HCT116 (cell line): Measurements from ENCODE around the gene RSPH9. TPM values are rescaled to one million over a fixed set of nuclear protein-coding genes. Genes with fewer than 3 reads are reported as not detected.

Experiments used
- ATAC-seq: fragments of 200-7000 bp; cut with Tn5 transposase; 2 replicates; pipeline ENCODE4 v1.9.1; 2020; ENCODE audit warnings: mild to moderate bottlenecking, moderate library complexity
- BruUV-seq: library from RNA; stranded (reverse); fragments of 400-500 nt; replicated peaks from 2 replicates; lab custom pipeline; 2021; lab: Mats Ljungman, UMichigan
- CTCF ChIA-PET: fragments of 300-600 bp; sonication (Branson Sonifier 250); formaldehyde crosslinking; loops from one replicate; lab custom pipeline; 2021; ENCODE audit warnings: antibody characterized with exemption; lab: Charles Lee
- POLR2A ChIA-PET: fragments of 300-600, 350-600 bp; sonication (Branson Sonifier 250); formaldehyde crosslinking; loops from one replicate; lab custom pipeline; 2021; ENCODE audit warnings: antibody characterized with exemption; lab: Charles Lee
- RAD21 ChIA-PET, 2 experiments: fragments of 300-600 bp; sonication (Branson Sonifier 250); formaldehyde crosslinking; loops; one replicate each; lab custom pipeline; 2023; ENCODE audit warnings: low total read pairs in 2 of 2; ENCODE audit not compliant: uncharacterized antibody in 2 of 2, unreplicated experiment in 2 of 2, low non-redundant PET in 1 of 2; lab: Charles Lee
- DNase-seq: peaks from one replicate; pipeline ENCODE4 v3.0.0-alpha.2; 2010; ENCODE audit warnings: low read depth, low spot score
- H2AFZ ChIP-seq: fragments of 200-600 bp; shearing (Covaris generic), sonication (generic); 2 replicates; pipeline ENCODE4 v1.6.1; 2017; ENCODE audit warnings: low read depth, mixed run types, mixed read lengths, antibody characterized with exemption, low read length; ENCODE audit not compliant: poor library complexity, severe bottlenecking
- H3K27ac ChIP-seq: 2 replicates; pipeline ENCODE4 v1.5.1; 2012; ENCODE audit warnings: low read depth, low read length
- H3K27me3 ChIP-seq: fragments of 200-600 bp; sonication (generic); 2 replicates; pipeline ENCODE4 v1.6.1; 2016; ENCODE audit warnings: mixed run types, low read length, mixed read lengths; ENCODE audit not compliant: insufficient read depth
- H3K36me3 ChIP-seq, 2 experiments: fragments of 200-500 bp in 1 of 2; fragments of 200-600 bp in 1 of 2; sonication (Bioruptor generic) in 1 of 2; sonication (generic) in 1 of 2; 2 replicates each; pipeline versions ENCODE4 v1.5.1 to v1.6.1; 2014 to 2016; ENCODE audit warnings: low read length in 2 of 2, inconsistent platforms in 1 of 2, mixed read lengths in 1 of 2, mixed run types in 1 of 2; ENCODE audit not compliant: insufficient read depth in 2 of 2, control insufficient read depth in 1 of 2
- H3K4me1 ChIP-seq, 2 experiments: fragments of 200-600 bp in 1 of 2; sonication (generic) in 1 of 2; 2 replicates each; pipeline versions ENCODE4 v1.5.1 to v1.6.1; 2012 to 2017; ENCODE audit warnings: low read length in 2 of 2, inconsistent platforms in 1 of 2, mild to moderate bottlenecking in 1 of 2, mixed read lengths in 1 of 2, mixed run types in 1 of 2, moderate library complexity in 1 of 2; ENCODE audit not compliant: insufficient read depth in 2 of 2, control insufficient read depth in 1 of 2
- H3K4me2 ChIP-seq: fragments of 200-600 bp; sonication (generic); 2 replicates; pipeline ENCODE4 v1.6.1; 2017; ENCODE audit warnings: mixed run types, low read length, mixed read lengths
- H3K4me3 ChIP-seq, 2 experiments: fragments of 200-600 bp in 1 of 2; sonication (generic) in 1 of 2; replicated peaks in 1 of 2; 2 replicates each; pipeline ENCODE4 v1.5.1; 2011 to 2016; ENCODE audit warnings: low read length in 2 of 2, control low read depth in 1 of 2, low read depth in 1 of 2, mild to moderate bottlenecking in 1 of 2, mixed read lengths in 1 of 2, mixed run types in 1 of 2
- H3K79me2 ChIP-seq: fragments of 200-600 bp; sonication (generic); 2 replicates; pipeline ENCODE4 v1.6.1; 2017; ENCODE audit warnings: mild to moderate bottlenecking, mixed run types, low read length, moderate library complexity, mixed read lengths; ENCODE audit not compliant: insufficient read depth
- H3K9ac ChIP-seq: fragments of 200-600 bp; sonication (generic); 2 replicates; pipeline ENCODE4 v1.6.1; 2016; ENCODE audit warnings: low read length, mixed read lengths
- H3K9me2 ChIP-seq: fragments of 200-600 bp; sonication (generic), shearing (Covaris generic); 2 replicates; pipeline ENCODE4 v1.6.1; 2017; ENCODE audit warnings: mixed run types, mild to moderate bottlenecking, moderate library complexity; ENCODE audit not compliant: insufficient read depth
- H3K9me3 ChIP-seq, 2 experiments: fragments of 200-500 bp in 1 of 2; fragments of 200-600 bp in 1 of 2; sonication (Bioruptor generic) in 1 of 2; sonication (generic) in 1 of 2; 2 replicates each; pipeline ENCODE4 v1.6.1; 2014 to 2017; ENCODE audit warnings: low read length in 2 of 2, mixed read lengths in 2 of 2, inconsistent platforms in 1 of 2, low read depth in 1 of 2, mild to moderate bottlenecking in 1 of 2, mixed run types in 1 of 2, moderate library complexity in 1 of 2; ENCODE audit not compliant: control insufficient read depth in 1 of 2, insufficient read depth in 1 of 2
- H4K20me1 ChIP-seq: fragments of 200-600 bp; sonication (generic), shearing (Covaris generic); 2 replicates; pipeline ENCODE4 v1.6.1; 2017; ENCODE audit warnings: mixed run types, mild to moderate bottlenecking, moderate library complexity; ENCODE audit not compliant: insufficient read depth
- ATF3 ChIP-seq: IDR thresholded peaks from 2 replicates; pipeline ENCODE4 v1.6.1; 2012
- EZH2 ChIP-seq: fragments of 200-600 bp; sonication (generic); IDR thresholded peaks from 2 replicates; pipeline ENCODE4 v1.6.1; 2017; ENCODE audit warnings: antibody characterized with exemption, mixed run types
- JUND ChIP-seq: IDR thresholded peaks from 2 replicates; pipeline ENCODE4 v1.6.1; 2012
- POLR2AphosphoS5 ChIP-seq: IDR thresholded peaks from 2 replicates; pipeline ENCODE4 v1.6.1; 2011; ENCODE audit warnings: mild to moderate bottlenecking, low read depth, low read length, moderate library complexity
- SP1 ChIP-seq: IDR thresholded peaks from 2 replicates; pipeline ENCODE4 v1.6.1; 2012; ENCODE audit warnings: low read depth
- SRF ChIP-seq: IDR thresholded peaks from 2 replicates; pipeline ENCODE4 v1.6.1; 2012; ENCODE audit warnings: low read depth
- YY1 ChIP-seq: IDR thresholded peaks from 2 replicates; pipeline ENCODE4 v1.6.1; 2011; ENCODE audit warnings: low read length, low read depth, moderate library complexity, mild to moderate bottlenecking; ENCODE audit not compliant: insufficient replicate concordance; ENCODE audit errors: extremely low read depth
- ZFX ChIP-seq: fragments of 450-650 bp; IDR thresholded peaks from 2 replicates; pipeline ENCODE4 v1.6.1; 2017
- intact Hi-C: fragments of 100-400 bp; cut with micrococcal nuclease; formaldehyde crosslinking; loops from 2 replicates; pipeline ENCODE4 v1.10.0; 2022
- total RNA-seq: library from RNA; stranded (reverse); gene quantifications from one replicate; pipeline ENCODE4 v1.2.1, GENCODE V29; 2021; ENCODE audit not compliant: unreplicated experiment

The RSPH9 gene
- total RNA-seq, 1 experiment from 2014 or later, result not detected

DNA sequence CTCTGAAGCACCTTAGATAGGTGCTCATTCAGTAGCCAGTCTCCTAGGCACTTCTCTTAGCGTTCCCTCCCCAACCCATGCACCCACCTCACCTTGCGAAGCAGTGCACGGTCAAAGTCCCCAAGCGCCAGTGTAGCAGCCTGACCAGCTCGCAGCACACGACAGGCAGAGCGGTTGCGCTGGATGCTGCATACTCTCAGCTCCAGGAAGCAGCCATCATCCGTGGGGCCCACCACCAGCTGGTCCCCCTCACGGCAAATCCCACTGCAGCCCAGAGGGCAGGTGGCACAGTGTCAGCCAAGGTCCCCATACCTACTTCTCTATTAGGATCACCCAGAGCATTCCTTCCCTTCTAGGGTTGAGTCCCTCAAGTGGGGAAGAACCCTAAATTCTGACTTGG, 22.3 kb upstream of the RSPH9 start:
- ATAC-seq (no peak), DNase-seq (no peak)
- Histone ChIP-seq H4K20me1 (no peaks in the 10 kb centered on the region), H3K36me3 (peaks cover 26 to 56% of the 10 kb centered on the region in 2 experiments; a peak in 3 of 4 replicates), H3K4me3 (no peak overlapping the region), H3K4me1 (peaks cover 6 to 8% of the 10 kb centered on the region in 2 experiments), H3K27ac (no peak overlapping the region), H3K27me3 (no peaks in the 10 kb centered on the region), H3K9me2 (no peaks in the 10 kb centered on the region), H3K9me3 (no peaks in the 10 kb centered on the region), H2AFZ (no peak overlapping the region), H3K9ac (no peak overlapping the region), H3K79me2 (peaks cover 11% of the 10 kb centered on the region), H3K4me2 (no peak overlapping the region)
- RAD21 ChIA-PET, result no interaction called here
- POLR2A ChIA-PET, result no interaction called here
- CTCF ChIA-PET, result no interaction called here
- no TSS peak for BruUV-seq
- TF ChIP-seq ZFX (no peak), YY1 (no peak), SP1 (no peak)
- intact Hi-C loops, result no loop called here

- H3K9me2 ChIP-seq, result no peaks in the 10 kb centered on the region
- H3K27ac ChIP-seq, result no peak overlapping the region
- peaks cover 10 to 14% of the 10 kb centered on the region in 2 experiments for H3K4me1 ChIP-seq
- no peak overlapping the region for H3K4me3 ChIP-seq
- H3K79me2 ChIP-seq, result peaks cover 24% of the 10 kb centered on the region
- ChIA-PET RAD21 (no interaction called here), CTCF (no interaction called here), POLR2A (no interaction called here)
- peaks cover 26 to 56% of the 10 kb centered on the region in 2 experiments; a peak in 3 of 4 replicates for H3K36me3 ChIP-seq
- H4K20me1 ChIP-seq, result no peaks in the 10 kb centered on the region
- H3K9ac ChIP-seq, result no peak overlapping the region
- no peak for DNase-seq
- no peak overlapping the region for H3K4me2 ChIP-seq
- no peak overlapping the region for H2AFZ ChIP-seq
- BruUV-seq, result no TSS peak
- ATAC-seq, result no peak
- TF ChIP-seq ATF3 (no peak), ZFX (no peak), SRF (no peak), JUND (no peak), EZH2 (no peak), POLR2AphosphoS5 (peak; percentile 38; the same call in 1 of the 2 replicates)
- no peaks in the 10 kb centered on the region for H3K27me3 ChIP-seq
- no peaks in the 10 kb centered on the region for H3K9me3 ChIP-seq
- intact Hi-C loops, result no loop called here
Observed at GRCh38 chr6:43623880-43624785, 20.7 kb upstream of the RSPH9 start.
